ENCODE results near the gene CLCA4.

The CLCA4 gene

GRCh38 chr1:86503406-86504136 is 43.3 kb upstream of the CLCA4 start:
- DNase-seq (ENCODE audit: extremely low read depth, low read depth): no peak
- TF ChIP-seq CTCF (IDR thresholded peaks at IDR 0.05; ENCODE audit: low read depth, low read length, missing control alignments): no peak
- no peak overlapping the region for H3K4me3 ChIP-seq (replicated peaks; ENCODE audit: low read depth, low read length)

GRCh38 chr1:86504137-86504479 is 42.8 kb upstream of the CLCA4 start:
- no peak overlapping the region for H3K4me3 ChIP-seq (replicated peaks; ENCODE audit: low read depth, low read length)
- no peak for TF ChIP-seq CTCF (IDR thresholded peaks at IDR 0.05; ENCODE audit: low read depth, low read length, missing control alignments)
- no peak for DNase-seq (ENCODE audit: extremely low read depth, low read depth)

- no peak for DNase-seq (ENCODE audit: extremely low read depth, low read depth)
- no peak for TF ChIP-seq CTCF (IDR thresholded peaks at IDR 0.05; ENCODE audit: low read depth, low read length, missing control alignments)
- H3K4me3 ChIP-seq (replicated peaks; ENCODE audit: low read depth, low read length): no peak overlapping the region
Observed at GRCh38 chr1:86504895-86505563, 41.8 kb upstream of the CLCA4 start.

- H3K4me3 ChIP-seq (replicated peaks; ENCODE audit: low read depth, low read length): no peak overlapping the region
- TF ChIP-seq CTCF (IDR thresholded peaks at IDR 0.05; ENCODE audit: low read depth, low read length, missing control alignments): no peak
- DNase-seq (ENCODE audit: extremely low read depth, low read depth): no peak
Observed at GRCh38 chr1:86505564-86505902, 41.3 kb upstream of the CLCA4 start.

GRCh38 chr1:86507935-86508582 is 38.8 kb upstream of the CLCA4 start:
- DNase-seq (ENCODE audit: extremely low read depth, low read depth): no peak

GRCh38 chr1:86508583-86508969 is 38.3 kb upstream of the CLCA4 start:
- no peak for TF ChIP-seq CTCF (IDR thresholded peaks at IDR 0.05; ENCODE audit: low read depth, low read length, missing control alignments)
- no peak overlapping the region for H3K4me3 ChIP-seq (replicated peaks; ENCODE audit: low read depth, low read length)
- no peak for DNase-seq (ENCODE audit: extremely low read depth, low read depth)

More at GRCh38 chr1:86507935-86508582, 38.8 kb upstream of the CLCA4 start:
- TF ChIP-seq CTCF (IDR thresholded peaks at IDR 0.05; ENCODE audit: low read depth, low read length, missing control alignments): peak; percentile 47
- H3K4me3 ChIP-seq (replicated peaks; ENCODE audit: low read depth, low read length): no peak overlapping the region
